Measurements from ENCODE around the gene TMEM255B. TPM values are rescaled to one million over a fixed set of nuclear protein-coding genes. Genes with fewer than 3 reads are reported as not detected.
"Not testable (repeated sequence)": the region's sequence is repeated elsewhere in the genome, so short reads cannot be mapped to it uniquely, and the experiment has no call there.

The TMEM255B gene
- total RNA-seq, 1 donor from 2014 or later: 10.7 TPM

DNA sequence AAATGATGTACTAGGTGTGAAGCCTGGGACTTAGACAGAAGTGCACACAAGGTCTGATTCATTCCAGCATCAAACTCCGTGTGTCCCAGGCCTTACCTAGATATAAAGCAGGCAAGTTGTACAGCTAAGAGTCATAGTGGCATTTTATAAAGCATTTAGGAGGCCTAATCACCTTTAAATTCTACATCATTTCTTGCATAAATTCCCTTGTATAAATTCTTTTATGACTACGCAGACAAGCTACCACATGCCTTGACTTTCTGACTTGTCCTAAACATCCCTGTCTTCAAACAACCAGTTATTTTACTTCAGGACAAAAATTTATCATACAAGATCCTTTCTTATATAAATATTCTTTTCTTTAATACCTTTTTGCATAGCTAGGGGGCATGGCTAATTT lies 22.5 kb downstream of the TMEM255B start:
- DNase-seq (ENCODE audit: low spot score): no peak
- intact Hi-C loops (cut with DNase I): no loop called here

DNA sequence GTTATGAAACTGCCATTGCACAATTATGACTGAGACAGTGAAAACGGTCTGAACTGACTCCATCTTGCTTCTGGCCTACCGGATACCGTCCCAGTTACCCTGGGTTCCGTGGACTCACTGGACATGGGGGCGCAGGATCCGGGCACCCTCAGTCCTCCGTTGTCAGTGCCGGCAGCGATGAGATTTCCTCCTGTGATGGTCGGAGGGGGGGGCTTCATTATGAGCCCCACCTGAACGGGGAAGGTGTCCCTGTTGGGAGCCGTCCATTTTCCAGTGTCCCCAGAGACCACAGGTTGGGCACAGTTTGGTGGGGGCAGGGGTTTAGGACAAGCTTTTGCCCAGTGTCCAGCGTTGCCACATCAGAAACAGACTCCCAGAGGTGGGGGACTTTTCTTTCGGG lies 23.4 kb downstream of the TMEM255B start:
- intact Hi-C loops (cut with DNase I): no loop called here
- peak; percentile 47 for DNase-seq (ENCODE audit: low spot score)

DNA sequence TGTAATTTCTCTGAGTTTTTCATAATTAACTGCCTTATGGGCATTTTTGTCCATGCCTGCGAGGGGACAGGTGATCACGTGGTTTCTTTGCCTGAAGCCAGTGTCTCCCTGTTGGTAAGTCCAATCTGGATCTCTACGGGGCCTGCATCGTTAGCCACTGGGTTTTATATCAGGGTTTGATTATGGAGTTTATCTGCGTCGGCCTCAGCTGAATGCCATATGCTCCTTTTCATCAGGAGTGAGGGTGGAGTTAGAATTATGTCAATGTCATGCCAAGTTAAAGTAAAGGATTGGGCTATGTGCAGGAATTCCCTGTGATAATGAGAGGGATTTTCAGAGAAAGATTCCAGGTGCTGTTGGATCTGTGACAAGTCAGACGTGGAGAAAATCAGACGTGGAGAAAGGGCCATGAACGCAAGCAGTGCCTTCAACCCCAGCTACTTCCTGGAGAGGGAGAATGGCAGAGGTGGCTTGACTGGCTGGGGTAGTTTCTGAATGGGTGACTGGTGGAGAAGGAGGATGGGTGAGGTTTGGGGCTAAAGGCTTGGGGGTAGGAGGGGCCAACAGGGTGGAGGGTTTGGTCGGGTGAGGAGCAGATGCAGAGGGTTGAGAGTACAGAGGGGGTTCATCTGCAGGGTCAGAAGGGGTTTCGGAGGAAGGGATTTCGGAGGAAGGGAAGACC lies 24.3 kb downstream of the TMEM255B start:
- DNase-seq (ENCODE audit: low spot score): peak; percentile 49
- intact Hi-C loops (cut with DNase I): no loop called here

DNA sequence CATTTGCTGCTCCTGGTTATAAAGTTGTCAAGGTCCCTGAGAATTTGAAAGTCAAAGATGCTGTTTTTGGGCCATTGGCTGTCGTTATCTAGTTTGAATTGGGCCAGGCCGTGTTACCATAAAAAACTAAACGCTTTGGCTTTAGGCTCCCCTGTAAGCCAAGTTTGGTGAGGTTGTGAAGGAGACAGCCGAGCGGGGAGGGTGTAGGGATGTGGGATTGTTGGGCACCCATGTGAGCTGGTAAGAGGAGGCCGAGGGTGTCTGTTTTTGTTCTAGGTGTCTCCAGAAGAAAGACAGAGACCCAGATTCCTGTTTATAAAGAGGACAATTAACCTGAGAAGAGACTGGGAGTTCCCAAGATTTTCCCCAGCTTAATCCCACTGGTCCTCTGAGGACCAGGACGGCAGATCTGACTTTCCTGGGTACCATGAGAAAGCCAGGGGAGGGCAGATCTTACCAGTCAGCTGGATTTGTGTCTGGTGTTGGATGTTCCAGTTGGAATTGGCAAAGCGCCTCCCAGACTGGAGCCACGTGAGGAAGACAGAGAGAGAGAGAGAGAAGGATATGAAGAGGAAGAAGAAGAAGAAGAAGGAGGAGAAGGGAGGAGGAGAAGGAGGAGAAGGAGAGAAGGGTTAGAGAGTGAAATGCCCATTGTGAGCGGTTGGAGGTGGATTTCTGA lies 25.1 kb downstream of the TMEM255B start:
- intact Hi-C loops (cut with DNase I): no loop called here
- peak; percentile 33 for DNase-seq (ENCODE audit: low spot score)

DNA sequence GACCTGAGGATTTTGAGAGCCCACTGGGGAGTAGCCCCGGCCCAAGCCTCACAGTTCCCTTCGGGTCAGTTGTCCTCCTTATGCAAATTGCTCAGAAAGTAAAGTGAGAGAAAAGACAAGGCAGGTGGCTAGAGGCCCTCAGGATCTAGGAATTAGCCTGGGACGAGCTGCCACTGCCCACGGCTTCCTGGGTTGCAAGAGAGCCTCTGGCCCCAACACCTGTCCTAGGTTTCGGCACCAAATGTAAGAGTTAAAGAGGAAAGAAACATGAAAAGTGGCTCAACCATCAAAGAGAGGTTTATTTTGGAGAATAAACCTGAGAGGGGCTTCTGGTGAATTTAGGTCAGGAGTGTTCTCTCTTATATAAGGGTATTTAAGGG lies 25.6 kb downstream of the TMEM255B start:
- DNase-seq (ENCODE audit: low spot score): no peak
- intact Hi-C loops (cut with DNase I): no loop called here

DNA sequence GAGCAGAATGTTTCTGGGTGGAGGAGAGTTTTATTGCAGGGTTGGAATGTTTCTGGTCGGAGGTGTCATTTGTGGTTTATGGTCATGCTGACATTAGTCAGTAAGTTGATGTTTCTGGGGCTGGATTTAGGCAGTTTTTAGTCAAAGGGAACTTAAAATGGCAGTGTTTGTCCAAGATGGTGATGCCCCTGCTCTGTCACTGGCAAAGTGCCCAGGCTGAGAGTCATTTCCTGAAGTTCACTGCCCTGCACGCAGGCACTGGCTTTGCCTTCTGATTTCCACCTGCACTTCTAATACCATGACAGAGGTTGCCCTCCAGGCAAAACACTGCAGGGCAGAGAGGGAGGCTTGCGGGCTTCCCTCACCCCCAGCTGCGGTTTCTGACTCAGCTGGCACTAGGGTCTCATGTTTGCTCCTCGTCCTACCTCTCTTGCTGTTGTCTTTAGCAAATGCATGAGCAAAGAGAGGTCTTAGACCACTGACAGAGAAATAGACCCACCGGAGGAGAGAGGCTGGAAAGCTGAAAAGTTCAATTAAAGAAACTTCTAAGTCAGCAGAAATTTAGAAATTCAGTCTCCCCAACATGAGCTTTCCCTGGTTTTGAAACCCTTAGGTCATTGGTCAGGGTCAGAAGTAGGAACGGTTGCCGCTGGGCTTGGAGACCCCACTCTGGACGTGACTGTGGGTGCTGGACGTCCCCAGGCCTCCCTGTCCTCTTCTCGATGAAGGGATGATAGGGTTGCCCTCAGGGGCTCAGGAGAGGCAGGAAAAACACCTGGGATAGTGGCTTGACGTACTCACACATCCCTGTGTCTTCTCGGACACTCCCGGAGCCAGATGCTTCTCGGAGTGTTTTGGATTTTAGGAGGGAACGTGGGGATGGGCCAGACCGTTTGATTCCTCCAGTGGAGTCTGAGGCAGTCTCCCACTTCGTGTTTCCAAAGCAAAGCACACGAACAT lies 26.3 kb downstream of the TMEM255B start:
- intact Hi-C loops (cut with DNase I): no loop called here
- DNase-seq (ENCODE audit: low spot score): no peak

DNA sequence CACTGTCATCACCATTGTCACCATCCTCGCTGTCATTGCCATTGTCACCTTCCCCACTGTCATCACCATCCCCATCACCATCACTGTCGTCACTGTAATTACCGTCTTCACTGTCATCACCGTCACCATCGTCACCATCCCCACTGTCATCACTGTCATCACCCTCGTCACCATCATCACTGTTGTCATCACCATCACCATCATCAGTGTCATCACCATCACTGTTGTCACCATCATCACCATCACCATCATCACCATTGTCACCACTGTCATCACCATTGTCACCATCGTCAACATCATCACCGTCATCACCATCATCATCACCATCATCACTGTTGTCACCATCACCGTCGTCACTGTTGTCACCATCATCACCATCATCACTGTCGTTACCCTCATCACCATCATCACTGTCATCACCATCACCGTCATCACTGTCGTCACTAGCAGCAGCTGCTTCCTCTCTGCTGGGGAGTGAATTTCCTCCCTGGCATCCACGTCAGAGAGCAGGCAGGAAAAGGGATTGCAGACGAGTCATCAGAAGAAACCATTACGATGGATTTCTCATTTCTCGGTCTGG lies 27.3 kb downstream of the TMEM255B start:
- intact Hi-C loops (cut with DNase I): no loop called here
- no peak for DNase-seq (ENCODE audit: low spot score)

DNA sequence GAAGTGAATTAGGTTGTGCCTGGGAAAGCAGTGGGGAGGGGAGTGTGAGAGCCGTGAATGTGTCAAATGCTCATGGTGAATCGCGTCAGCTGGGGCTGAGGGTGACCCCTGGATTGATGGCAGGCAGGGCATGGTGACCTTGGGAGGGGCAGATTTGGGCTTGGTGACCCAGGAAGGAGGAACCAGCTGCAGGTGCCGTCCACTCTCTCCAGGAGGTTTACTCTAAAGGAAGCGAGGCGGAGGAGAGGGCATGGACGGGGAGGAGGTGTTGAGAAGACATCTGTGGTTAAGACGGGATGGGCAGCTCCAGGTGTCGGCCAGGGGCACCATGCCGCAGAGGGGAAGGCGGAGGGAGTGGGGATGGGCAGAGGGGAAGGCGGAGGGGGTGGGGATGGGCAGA lies 28.7 kb downstream of the TMEM255B start:
- intact Hi-C loops (cut with DNase I): no loop called here
- peak; percentile 36 for DNase-seq (ENCODE audit: low spot score)

DNA sequence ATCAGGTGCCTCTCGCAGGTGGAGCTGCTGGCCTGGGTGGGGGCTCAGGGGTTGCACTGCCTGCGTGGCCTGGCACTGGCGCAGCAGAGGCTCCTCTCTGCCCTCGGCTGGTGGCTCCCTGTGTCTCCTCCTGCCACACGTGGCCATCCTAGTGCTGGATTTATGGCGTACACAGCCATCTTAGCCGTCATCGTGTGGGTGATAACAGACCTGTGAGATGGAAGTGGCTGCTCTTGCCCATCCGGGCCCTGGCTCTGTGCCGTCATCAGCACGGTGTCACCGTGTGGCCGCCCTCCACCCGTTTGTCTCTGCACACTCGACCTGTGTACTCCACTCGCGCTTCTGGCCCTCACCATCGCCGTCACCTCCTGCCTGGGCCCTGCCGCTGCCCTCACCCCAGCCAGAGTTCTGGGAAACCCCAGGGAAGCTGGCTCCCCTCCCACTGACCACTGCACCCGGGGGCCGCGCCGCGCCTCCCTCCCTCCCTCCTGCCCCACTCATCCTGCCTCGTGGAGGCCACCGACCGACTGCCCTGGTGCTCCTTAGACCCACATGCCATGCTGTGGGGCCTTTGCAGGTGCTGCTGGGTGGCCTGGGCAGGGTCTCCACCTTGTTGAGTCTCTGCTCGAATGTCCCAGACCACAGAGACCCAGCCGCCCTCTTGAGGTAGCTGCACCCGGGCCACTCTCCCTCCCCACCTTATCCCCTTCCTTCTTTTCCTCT lies 29.5 kb downstream of the TMEM255B start:
- DNase-seq (ENCODE audit: low spot score): peak; percentile 70
- intact Hi-C loops (cut with DNase I): no loop called here

DNA sequence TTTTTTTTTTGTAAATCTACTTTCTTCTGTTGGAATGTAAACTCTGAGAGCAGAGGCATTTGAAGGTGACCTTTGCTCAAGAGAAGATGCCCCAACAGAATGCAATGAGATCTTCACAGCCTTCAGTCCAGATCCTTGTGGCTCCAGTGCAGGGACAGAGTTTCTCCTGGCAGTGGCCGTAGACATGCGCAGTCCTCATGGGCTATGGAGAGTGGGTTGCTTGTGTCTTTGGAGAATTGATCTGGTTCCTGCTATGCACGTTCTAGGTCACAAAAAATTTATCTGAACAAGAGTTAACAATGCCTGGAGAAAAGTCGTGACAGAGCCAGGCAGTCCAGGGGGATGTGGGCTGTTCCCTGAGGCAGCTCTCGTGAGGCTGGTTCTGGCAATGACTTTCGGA lies 30.1 kb downstream of the TMEM255B start:
- intact Hi-C loops (cut with DNase I): no loop called here
- DNase-seq (ENCODE audit: low spot score): no peak

DNA sequence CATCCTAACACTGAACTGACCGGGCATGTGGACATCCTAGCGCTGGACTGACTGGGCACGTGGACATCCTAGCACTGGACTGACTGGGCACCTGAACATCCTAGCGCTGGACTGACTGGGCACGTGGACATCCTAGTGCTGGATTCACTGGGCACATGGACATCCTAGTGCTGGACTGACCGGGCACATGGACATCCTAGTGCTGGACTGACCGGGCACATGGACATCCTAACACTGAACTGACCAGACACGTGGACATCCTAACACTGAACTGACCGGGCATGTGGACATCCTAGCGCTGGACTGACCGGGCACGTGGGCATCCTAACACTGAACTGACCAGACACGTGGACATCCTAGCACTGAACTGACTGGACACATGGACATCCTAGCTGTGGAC lies 30.9 kb downstream of the TMEM255B start:
- intact Hi-C loops (cut with DNase I); DNase-seq (ENCODE audit: low spot score): not testable (repeated sequence)

DNA sequence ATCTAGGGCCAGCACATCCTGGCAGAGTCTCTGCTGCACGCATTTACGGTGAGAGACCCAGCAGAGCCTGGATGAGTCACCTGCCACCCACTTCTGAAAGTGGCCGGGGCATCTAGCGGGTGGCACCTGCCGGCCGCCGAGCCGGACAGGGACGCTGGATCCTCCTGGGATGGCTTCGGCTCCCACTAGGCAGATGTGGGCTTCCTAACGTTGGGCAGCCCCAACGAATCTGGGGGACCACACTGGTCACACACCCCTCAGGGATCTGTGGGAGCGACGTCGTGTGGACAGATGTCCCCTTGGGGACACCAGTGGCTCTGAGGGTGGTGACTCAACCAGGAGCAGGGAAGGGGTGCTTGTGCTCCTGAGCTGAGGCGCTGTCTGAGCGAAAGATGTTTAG lies 32.2 kb downstream of the TMEM255B start:
- intact Hi-C loops (cut with DNase I): no loop called here
- peak; percentile 74 for DNase-seq (ENCODE audit: low spot score)

DNA sequence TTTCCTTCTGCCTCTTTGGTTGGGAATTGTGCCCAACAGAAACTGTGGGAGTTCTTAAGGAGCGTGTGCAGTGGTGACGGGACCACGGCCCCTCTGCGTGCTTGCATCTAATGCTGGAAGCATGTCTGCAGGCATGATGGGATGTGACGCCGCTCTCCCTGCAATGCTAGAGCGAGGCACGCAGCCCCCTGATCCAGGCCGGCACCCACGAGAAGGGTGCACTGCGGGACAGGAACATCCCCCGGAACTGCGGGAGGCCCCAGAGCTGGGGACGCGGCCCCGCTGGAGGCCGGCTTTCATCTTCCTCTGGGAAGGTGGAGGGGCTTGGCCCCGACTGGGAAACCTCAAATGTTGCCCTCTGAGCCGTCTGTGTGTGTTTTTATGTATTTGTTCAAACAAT lies 32.7 kb downstream of the TMEM255B start:
- intact Hi-C loops (cut with DNase I): no loop called here
- DNase-seq (ENCODE audit: low spot score): peak; percentile 35

DNA sequence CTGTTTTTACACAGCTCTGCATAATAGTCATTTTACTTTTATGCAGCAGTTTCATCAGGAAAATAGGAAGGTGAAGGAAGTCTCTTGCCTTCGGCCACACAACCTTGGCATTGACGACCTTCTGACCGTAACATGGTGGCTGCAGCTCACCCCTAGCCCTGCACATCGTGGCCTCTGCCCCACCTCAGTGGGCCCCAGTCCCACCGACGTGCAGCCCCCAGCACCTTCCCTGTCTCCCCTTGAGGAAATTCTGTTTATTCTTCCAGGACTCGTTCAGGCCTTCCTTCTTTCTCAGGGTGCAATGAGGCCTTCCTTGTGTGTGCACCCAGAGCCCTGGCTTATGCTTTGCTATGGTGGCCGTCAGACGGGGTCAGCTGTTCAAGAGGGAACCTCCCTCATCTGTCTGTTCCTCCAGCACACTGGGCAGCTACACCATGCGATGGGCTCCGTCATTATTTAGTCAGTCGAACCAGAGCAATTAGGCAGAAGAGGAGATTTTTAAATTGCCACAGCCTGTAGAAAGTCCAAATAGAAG lies 33.3 kb downstream of the TMEM255B start:
- intact Hi-C loops (cut with DNase I): no loop called here
- DNase-seq (ENCODE audit: low spot score): peak; percentile 54

DNA sequence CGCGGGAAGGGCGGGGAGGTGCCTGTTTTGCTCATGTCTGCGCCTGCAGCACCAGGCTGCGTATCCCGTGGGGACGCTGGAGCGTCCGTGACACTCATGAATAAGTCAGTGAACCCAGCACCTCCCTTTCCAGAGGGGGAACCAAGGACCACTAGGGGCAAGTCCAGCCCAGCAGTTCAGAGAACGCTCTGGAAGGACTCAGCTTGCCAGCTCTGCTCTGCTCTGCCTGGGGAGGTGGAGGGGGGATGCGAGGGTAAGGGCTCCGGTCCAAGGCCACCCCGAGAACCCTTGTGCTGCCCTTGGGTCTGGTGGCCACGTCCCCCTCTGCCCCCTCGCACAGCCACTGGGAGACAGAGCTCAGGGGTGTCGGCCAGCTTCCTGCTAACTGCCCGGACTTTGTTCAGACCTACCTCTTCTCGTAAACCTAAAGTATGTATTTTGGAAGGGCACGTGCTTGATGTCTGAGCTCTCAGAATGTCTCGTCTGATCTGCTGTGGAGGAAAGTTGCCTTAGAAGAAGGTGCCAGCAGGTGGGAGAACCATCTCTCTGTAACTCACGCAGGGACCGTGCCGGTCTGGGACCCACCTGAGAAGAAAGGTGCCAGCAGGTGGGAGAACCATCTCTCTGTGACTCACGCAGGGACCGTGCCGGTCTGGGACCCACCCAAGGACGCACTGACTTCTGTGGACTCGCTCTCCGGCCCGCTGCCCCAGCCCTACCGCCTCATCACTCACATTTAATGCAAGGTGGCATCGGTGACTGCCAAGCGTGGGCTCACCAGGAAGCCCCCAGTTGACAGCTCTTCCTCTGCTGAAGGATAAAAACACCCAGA lies 34.1 kb downstream of the TMEM255B start:
- DNase-seq (ENCODE audit: low spot score): peak; percentile 67
- intact Hi-C loops (cut with DNase I): no loop called here

DNA sequence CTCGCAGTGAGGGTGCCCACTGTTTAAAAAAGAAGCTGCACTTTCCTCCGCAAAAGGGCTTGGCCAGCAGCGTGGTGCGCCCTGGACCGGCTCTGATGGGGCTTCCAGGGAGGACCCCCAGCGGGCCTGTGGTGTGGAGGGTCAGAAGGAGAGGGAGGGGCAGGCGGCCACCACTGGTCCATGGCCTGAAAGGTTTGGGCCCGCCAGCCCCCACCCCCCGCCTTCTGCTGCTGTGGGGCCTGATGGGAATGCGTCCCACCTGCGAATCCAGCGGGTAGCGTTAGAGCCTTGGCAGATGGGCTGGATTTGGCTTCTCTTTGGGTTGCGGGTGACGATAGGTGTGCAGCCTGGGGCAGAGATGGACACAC lies 34.7 kb downstream of the TMEM255B start:
- DNase-seq (ENCODE audit: low spot score): no peak
- intact Hi-C loops (cut with DNase I): no loop called here

DNA sequence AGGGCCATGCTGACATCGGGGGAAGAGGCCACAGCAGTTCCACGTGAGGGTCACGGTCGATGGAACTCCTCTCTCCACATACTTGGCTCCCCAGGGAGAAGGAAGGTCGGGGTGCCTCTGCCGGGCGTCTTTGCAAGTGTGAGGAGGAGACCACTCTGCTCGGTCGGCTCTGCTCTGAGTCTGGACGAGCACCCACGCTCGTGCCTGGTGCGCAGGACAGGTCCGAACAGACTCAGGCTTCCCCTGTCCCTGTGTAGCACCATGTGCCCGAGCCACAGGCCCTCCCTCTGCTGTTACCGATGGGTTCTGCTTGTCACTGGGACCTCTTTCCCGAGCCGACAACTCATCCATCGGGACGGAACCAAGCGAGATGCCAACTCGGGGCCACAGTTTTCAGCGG lies 35.1 kb downstream of the TMEM255B start:
- intact Hi-C loops (cut with DNase I): no loop called here
- DNase-seq (ENCODE audit: low spot score): peak; percentile 50

DNA sequence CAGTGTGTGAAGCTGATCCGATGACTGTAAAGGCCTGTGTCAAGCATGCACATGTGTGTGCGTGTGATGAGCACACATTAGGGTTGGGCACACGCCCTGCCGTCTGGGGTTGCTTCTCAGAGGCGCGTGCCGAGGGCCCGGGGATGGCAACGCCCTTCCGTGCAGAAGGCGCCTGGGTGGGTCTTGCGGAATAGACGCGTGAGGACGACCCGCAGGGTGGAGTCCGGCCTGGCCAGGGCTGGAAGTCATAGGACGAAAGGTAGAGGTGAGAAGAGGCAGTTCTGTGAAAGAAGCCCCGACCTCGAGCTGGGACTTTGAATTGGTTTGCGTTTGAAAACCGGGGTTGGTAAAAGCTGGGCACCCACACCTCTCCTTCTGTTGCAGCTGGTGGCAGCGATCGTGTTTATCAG lies 35.7 kb downstream of the TMEM255B start:
- peak; percentile 68 for DNase-seq (ENCODE audit: low spot score)

More for the DNA sequence above, 35.7 kb downstream of the TMEM255B start:
- intact Hi-C loops (cut with DNase I): no loop called here

All from cardiac septum (tissue), 1 donor.